SJSA1 (cell line): ENCODE measurements around the gene RTF1. TPM values are rescaled to one million over a fixed set of nuclear protein-coding genes. Genes with fewer than 3 reads are reported as not detected.
"Not testable (repeated sequence)": the region's sequence is repeated elsewhere in the genome, so short reads cannot be mapped to it uniquely, and the experiment has no call there.

ENCODE experiments used
- DNase-seq, 2 experiments: peaks; one replicate each; pipeline ENCODE4 v3.0.0-alpha.2; 2015 to 2020; ENCODE audit warnings: low spot score in 2 of 2, low read depth in 1 of 2
- H3K27ac ChIP-seq: fragments of 250-450 bp; sonication (Bioruptor Pico); 2 replicates; pipeline ENCODE4 v1.5.1; 2020; ENCODE audit warnings: mild to moderate bottlenecking, moderate library complexity
- H3K27me3 ChIP-seq: fragments of 250-450 bp; sonication (Bioruptor Pico); replicated peaks from 2 replicates; pipeline ENCODE4 v1.5.1; 2020; ENCODE audit warnings: mild to moderate bottlenecking, moderate library complexity
- H3K36me3 ChIP-seq: fragments of 250-450 bp; sonication (Bioruptor Pico); 2 replicates; pipeline ENCODE4 v1.5.1; 2020; ENCODE audit warnings: mild to moderate bottlenecking
- H3K4me1 ChIP-seq: fragments of 250-450 bp; sonication (Bioruptor Pico); replicated peaks from 2 replicates; pipeline ENCODE4 v1.6.1; 2021; ENCODE audit warnings: mild to moderate bottlenecking
- H3K4me3 ChIP-seq: fragments of 250-450 bp; sonication (Bioruptor Pico); 2 replicates; pipeline ENCODE4 v1.5.1; 2020; ENCODE audit warnings: mild to moderate bottlenecking
- H3K9me3 ChIP-seq: fragments of 250-450 bp; sonication (Bioruptor Pico); replicated peaks from 2 replicates; pipeline ENCODE4 v1.5.1; 2020; ENCODE audit warnings: mild to moderate bottlenecking
- total RNA-seq: library from RNA; depleted of rRNA; stranded (reverse); fragments of >200 nt; shearing (Covaris generic); gene quantifications from 2 replicates; pipeline ENCODE4 v1.2.3, GENCODE V29; 2014

The RTF1 gene
- total RNA-seq, 1 experiment from 2014 or later, result 26.0 TPM

DNA sequence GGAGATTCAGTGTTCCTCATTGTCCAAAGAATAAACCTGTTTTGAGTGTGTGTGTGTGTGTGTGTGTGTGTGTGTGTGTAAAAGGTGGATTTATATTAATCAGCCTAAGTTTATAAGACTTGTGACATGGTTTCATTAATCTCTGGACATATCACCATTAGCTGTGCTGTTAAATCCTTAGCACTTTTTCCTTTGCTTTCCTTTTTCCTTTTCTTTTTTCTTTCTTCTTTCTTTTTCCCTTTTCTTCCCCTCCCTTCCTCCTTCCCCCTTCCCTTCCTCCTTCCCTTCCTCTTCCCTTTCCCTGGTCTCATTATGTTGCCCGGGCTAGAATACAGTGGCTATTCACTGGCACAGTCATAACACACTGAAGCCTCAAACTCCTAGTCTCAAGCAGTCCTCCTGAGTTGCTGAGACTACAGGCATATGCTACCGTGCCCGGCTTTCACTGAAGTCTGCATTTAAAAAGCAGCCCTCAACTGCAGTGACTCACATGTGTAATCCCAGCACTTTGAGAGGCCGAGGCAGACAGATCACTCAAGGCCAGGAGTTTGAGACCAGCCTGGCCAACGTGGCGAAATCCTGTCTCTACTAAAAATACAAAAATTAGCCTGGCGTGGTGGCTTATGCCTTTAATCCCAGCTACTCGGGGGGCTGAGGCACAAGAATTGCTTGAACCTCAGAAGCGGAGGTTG, 48.1 kb downstream of the RTF1 start:
- H3K27ac ChIP-seq, result no peak overlapping the region
- no peak for DNase-seq
- no peaks in the 10 kb centered on the region for H3K27me3 ChIP-seq
- H3K36me3 ChIP-seq, result peaks cover 67% of the 10 kb centered on the region
- no peaks in the 10 kb centered on the region for H3K9me3 ChIP-seq
- no peaks in the 10 kb centered on the region for H3K4me1 ChIP-seq
- H3K4me3 ChIP-seq, result no peak overlapping the region

DNA sequence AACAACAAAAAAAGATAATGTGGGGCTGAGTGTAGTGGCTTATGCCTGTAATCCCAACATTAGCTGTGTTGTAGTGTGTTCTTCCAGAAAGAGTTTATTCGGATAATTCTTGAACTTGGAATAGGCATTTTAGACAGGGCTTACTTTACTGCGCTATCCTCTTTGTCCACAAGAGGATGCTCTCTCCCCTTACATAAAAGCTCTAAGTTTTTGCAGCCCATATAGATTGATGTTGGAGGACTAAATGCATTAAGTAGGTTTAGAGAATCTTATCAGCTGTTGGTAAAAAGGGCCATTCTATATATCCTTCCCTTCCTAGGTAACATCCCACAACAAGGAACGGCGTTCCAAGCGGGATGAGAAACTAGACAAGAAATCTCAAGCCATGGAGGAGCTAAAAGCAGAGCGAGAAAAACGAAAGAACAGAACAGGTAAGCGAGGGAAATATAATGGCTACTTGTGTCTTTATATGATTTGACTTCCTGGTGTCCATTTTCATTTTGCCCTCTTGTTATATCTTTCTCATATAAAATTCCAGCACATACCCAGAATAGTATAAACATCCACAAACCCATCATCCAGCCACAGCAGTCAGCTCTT, 49.0 kb downstream of the RTF1 start:
- H3K27ac ChIP-seq, result no peak overlapping the region
- peak in 1 of 2 experiments; percentile 42 for DNase-seq
- no peaks in the 10 kb centered on the region for H3K27me3 ChIP-seq
- peaks cover 69% of the 10 kb centered on the region for H3K36me3 ChIP-seq
- H3K4me1 ChIP-seq, result no peaks in the 10 kb centered on the region
- H3K4me3 ChIP-seq, result no peak overlapping the region
- H3K9me3 ChIP-seq, result no peaks in the 10 kb centered on the region

DNA sequence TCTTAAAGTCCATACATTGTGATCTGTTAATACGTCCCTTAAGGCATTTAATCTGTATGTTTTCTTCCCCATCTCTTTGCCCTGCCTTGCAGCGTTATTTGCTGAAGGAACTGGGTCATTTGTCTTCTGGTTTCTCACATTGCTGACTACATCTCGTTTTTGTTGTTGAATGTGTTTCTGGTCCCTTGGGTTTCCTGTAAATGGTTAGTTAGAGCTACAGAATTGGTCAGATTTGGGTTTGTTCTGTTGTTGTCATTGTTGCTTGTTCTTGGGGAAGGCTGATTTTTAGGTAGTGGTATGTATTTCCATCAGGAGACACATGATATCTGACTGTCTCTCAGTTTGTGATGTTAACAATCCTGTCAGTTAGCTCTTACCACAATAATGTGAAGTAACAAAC, 49.8 kb downstream of the RTF1 start:
- H3K4me1 ChIP-seq, result no peaks in the 10 kb centered on the region
- H3K27me3 ChIP-seq, result no peaks in the 10 kb centered on the region
- no peak for DNase-seq
- no peaks in the 10 kb centered on the region for H3K9me3 ChIP-seq
- no peak overlapping the region for H3K4me3 ChIP-seq
- no peak overlapping the region for H3K27ac ChIP-seq
- H3K36me3 ChIP-seq, result peaks cover 73% of the 10 kb centered on the region

DNA sequence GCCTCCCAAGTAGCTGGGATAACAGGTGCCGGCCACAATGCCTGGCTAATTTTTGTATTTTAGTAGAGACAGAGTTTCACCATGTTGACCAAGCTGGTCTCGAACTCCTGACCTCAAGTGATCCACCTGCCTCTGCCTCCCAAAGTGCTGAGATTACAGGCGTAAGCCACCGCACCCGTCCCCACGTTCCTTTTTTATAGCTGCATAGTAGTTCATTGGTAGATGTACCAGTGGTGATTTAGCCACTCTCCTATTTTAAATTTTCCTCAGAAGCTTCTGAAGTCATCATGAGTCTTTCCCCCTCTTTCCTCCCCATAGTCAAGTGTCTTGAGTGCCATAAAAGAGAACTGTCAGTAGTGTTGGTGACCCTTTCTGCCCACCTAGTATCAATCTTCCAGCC, 52.7 kb downstream of the RTF1 start:
- H3K4me3 ChIP-seq, DNase-seq, H3K9me3 ChIP-seq, H3K4me1 ChIP-seq, H3K27ac ChIP-seq, H3K27me3 ChIP-seq: not testable (repeated sequence)
- H3K36me3 ChIP-seq, result peaks cover 83% of the 10 kb centered on the region

DNA sequence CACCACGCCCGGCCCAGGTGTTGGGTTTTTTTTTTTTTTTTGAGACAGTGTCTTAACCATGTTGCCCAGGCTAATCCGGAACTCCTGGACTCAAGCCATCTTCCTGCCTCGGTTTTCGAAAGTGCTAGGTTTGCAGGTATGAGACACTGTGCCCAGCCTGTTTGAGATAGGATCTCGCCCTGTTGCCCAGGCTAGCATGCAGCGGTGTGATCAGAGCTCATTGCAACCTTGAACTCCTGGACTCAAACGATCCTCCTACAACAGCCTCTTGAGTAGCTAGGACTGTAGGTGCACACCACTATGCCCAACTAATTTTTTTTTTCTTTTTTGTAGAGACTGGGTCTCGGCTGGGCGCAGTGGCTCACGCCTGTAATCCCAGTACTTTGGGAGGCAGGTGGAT, 56.5 kb downstream of the RTF1 start:
- H3K27me3 ChIP-seq, result no peaks in the 10 kb centered on the region
- peaks cover 11% of the 10 kb centered on the region for H3K4me1 ChIP-seq
- H3K9me3 ChIP-seq, result no peaks in the 10 kb centered on the region
- peaks cover 89% of the 10 kb centered on the region for H3K36me3 ChIP-seq
- no peak for DNase-seq
- no peak overlapping the region for H3K27ac ChIP-seq
- H3K4me3 ChIP-seq, result no peak overlapping the region

DNA sequence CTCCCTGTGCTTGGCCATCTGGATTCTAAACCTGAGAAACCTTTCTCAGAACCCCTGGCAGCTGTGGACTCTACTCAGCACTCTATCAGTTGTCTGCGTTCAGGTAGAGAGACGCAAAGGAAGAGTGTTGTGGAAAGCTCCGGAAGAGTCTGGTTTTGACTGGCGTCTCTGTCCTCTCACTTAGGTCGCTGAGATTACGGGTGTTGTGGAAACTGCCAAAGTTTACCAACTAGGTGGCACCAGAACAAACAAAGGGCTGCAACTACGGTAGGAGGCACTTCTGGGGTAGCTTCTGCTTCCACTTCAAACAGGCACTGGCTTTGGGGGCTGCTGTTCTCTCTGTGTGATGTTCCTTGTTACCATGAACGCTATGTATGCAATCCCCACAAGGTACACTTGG, 57.5 kb downstream of the RTF1 start:
- Histone ChIP-seq H3K36me3 (peaks cover 91% of the 10 kb centered on the region), H3K4me1 (peaks cover 11% of the 10 kb centered on the region), H3K27ac (no peak overlapping the region), H3K4me3 (no peak overlapping the region), H3K27me3 (no peaks in the 10 kb centered on the region), H3K9me3 (no peaks in the 10 kb centered on the region)
- DNase-seq, result no peak

DNA sequence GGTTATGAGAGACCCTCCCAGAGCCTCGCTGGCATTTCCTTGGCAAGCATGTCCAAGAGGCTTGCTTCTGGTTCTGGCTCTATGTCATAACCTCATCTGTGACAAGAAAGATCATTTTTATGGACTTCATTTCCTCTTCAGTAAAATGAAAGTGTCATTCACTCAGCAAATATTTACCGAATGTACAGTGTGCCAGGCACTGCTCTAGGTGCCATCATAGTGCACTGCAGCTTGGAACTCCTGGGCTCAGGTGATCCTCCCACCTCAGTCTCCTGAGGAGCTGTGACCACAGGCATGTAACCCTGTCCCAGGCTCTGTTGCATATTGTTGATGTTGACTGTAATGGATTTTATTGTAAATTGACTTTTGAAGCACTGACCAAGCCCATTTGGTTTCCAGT, 58.0 kb downstream of the RTF1 start:
- DNase-seq, result no peak
- H3K4me1 ChIP-seq, result peaks cover 11% of the 10 kb centered on the region
- no peaks in the 10 kb centered on the region for H3K9me3 ChIP-seq
- H3K4me3 ChIP-seq, result no peak overlapping the region
- no peak overlapping the region for H3K27ac ChIP-seq
- H3K27me3 ChIP-seq, result no peaks in the 10 kb centered on the region
- H3K36me3 ChIP-seq, result peaks cover 91% of the 10 kb centered on the region

DNA sequence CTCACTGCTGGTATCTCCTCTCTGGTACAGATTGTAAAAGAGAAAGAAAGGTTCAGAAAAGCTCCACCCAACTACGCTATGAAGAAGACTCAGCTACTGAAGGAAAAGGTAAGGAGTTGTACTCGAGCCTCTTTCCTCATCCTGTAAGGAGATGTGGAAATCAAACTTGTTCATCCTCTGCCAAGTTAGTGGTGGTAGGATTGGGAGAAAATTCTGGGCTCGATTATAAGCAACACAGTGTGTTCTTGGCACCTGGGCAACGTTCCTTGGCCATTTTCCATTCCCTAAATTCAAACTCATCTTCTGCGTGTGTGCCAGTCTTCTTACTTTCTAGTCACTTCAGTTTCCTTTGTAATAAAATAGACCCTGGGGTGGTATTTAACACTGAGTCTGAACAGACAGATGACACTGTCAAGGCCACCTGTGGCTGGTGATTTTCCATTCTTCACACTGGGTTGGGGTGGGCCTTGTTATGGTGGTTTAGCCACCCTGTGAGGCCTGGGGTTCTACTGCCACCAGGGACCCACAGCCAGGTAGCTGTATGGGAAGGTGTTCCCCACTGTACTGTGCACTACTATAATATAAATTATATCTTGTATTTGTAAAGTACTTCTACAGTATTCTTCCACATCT, 59.6 kb downstream of the RTF1 start:
- no peaks in the 10 kb centered on the region for H3K27me3 ChIP-seq
- peak overlapping the region; percentile 80 for H3K27ac ChIP-seq
- H3K4me1 ChIP-seq, result peaks cover 11% of the 10 kb centered on the region
- H3K36me3 ChIP-seq, result peaks cover 94% of the 10 kb centered on the region
- no peak overlapping the region for H3K4me3 ChIP-seq
- no peaks in the 10 kb centered on the region for H3K9me3 ChIP-seq
- no peak for DNase-seq

DNA sequence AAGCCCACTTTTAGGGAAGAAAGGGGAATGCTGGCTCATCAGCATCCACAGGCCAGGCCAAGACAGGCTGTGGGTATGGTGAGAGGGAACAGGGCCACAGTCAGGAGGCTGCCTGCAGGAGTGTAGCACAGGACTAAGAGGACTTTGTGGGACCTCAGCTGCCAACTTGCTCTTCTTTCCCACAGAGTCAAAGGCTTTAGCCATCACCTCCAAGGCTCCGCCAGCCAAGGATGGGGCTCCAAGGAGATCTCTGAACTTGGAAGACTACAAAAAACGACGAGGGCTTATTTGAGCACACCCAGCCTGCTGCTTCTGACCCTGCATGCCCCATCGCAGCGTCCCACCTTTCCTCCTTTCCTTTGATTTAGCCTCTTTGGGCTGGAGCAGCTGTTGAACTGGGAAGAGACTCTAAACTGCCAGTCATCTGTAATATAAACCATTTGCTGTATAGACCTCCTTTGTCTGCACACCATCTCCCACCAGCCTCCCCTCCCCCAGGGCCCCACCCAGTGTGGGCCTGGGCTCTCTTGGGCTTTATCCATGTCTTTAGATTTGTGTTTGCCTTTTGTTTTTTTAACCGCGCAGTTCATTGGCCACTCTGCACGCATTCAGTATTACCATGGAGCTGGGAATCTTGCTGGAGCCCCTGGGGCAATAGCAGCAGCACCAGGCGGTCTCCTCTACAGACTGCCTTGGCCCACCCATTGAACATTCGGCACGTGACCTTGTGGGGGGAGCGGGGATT, 63.7 kb downstream of the RTF1 start:
- Histone ChIP-seq H3K36me3 (peaks cover 68% of the 10 kb centered on the region), H3K4me3 (no peak overlapping the region), H3K27ac (no peak overlapping the region), H3K4me1 (peaks cover 11% of the 10 kb centered on the region), H3K27me3 (no peaks in the 10 kb centered on the region), H3K9me3 (no peaks in the 10 kb centered on the region)
- DNase-seq, result no peak

DNA sequence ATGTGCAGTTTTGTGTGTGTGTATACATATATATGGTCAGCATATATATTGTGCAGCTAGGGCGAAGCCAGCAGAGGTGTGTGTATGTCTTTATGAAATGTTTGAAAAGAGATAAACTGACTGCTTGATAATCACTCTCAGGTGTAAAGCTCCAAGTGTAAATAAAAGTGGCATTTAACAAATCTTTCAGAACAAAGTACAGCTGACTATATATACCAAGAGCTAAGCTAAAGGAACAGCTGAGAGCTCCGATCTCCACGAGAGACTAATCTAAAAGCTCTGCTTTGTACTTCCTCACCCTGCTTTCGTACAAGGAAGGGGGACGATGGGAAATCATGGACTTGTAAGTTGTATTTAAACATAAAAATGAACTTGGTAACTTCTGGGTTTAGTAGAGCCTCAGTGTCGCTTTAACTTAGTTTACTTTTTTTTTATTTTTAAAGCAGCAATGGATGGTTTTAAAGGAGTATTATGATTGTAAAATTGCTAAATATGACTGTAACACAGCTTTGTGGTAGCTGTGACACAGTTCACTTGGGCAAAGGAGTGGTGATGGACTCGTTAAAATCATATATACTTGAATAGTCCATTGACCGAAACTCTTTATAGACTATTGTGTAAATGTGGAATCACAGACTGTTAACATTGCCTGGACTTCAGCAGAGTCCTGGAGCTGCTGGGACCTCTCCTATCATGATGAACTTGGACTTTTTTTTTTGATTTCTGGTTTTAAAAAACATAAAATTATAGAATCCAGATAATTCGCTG, 65.4 kb downstream of the RTF1 start:
- no peaks in the 10 kb centered on the region for H3K27me3 ChIP-seq
- DNase-seq, result no peak
- H3K36me3 ChIP-seq, result peaks cover 51% of the 10 kb centered on the region
- no peaks in the 10 kb centered on the region for H3K9me3 ChIP-seq
- H3K4me3 ChIP-seq, result no peak overlapping the region
- no peak overlapping the region for H3K27ac ChIP-seq
- H3K4me1 ChIP-seq, result peaks cover 5% of the 10 kb centered on the region

DNA sequence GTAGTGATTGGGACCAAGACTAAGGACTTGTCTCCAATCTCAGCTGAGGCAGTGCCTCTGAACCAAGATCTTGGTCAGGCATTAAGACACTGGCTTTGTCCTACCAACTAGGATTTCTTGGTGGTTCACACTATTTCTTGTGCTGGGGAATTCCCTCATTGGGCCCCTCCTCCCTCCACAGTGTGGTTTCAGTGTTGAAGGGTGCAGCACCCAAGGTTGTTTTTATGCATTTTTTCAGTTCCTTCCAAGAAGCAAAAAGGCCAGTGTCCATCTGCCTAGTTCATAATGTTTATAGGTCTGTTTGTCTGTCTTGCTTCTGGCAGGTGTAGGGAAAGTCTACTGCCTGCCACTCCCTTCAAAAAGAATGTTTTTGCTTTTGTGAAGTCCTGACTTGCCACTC, 66.2 kb downstream of the RTF1 start:
- DNase-seq, result no peak
- Histone ChIP-seq H3K36me3 (peaks cover 43% of the 10 kb centered on the region), H3K27ac (no peak overlapping the region), H3K4me3 (no peak overlapping the region), H3K4me1 (0 out of 2 replicates have a peak, but pooled peaks cover 3% of the 10 kb centered on the region), H3K9me3 (no peaks in the 10 kb centered on the region), H3K27me3 (no peaks in the 10 kb centered on the region)

DNA sequence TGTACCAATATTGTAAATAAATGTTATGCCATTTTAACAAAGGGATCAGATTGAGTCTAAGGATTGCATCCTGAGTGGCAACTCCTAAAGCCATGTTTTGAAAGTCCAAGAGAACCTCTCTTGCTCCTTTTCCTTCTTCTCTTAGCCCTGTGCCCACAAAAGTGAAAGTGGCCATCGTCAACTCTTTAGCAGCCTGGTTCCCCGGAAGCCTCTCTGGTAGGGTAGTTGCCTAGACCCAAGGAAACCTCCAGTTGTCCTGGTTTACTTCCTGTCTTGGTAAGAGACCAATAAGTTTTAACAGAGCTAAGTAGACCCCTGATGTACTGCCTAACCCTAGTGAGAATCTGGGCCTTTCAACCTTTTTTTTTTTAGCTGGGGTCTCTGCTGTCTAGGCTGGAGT, 66.6 kb downstream of the RTF1 start:
- peaks cover 41% of the 10 kb centered on the region for H3K36me3 ChIP-seq
- H3K4me3 ChIP-seq, result no peak overlapping the region
- no peaks in the 10 kb centered on the region for H3K27me3 ChIP-seq
- H3K9me3 ChIP-seq, result no peaks in the 10 kb centered on the region
- no peak overlapping the region for H3K27ac ChIP-seq
- DNase-seq, result no peak
- H3K4me1 ChIP-seq, result 0 out of 2 replicates have a peak, but pooled peaks cover 3% of the 10 kb centered on the region

DNA sequence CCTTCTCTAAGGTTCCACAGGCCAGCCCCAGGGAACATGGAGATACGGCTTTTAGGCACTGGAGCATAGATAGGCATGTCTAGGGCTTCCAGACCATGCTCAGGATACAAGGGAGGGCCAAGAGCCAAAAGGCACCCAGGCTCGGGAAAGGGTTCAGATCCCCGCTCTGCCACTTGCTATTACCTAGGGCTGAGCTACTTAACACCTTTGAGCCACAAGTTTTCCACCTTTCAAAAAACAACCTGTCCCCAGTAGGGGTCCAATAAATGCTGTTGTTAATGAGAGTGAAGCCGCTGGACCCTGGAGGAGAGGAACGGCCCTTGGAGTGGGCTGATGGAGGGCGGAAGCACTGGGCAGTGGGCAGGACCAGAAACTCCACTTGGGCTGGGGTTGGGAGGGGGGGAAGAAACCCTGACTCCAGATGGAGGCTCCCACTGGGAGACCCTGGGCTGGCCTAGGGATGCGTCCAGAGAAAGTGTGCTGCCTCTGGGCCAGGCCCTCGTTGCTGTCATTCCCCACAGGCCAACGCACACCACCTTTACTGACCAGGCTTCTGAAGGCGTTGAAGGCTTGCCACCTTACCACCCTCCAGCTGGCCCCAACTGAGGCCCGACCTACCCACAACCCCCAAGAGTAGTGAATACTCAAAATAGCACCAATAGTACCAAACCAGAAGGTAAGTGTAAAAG, 68.2 kb downstream of the RTF1 start:
- Histone ChIP-seq H3K36me3 (peaks cover 25% of the 10 kb centered on the region), H3K27me3 (no peaks in the 10 kb centered on the region), H3K4me3 (no peak overlapping the region), H3K4me1 (peaks cover 6% of the 10 kb centered on the region; the same call in 1 of the 2 replicates), H3K27ac (no peak overlapping the region), H3K9me3 (no peaks in the 10 kb centered on the region)
- no peak for DNase-seq
